Endothelial cell of umbilical vein (primary cell): Measurements from ENCODE around the gene MBIP. TPM values are rescaled to one million over a fixed set of nuclear protein-coding genes. Genes with fewer than 3 reads are reported as not detected.

Source experiments
- BruUV-seq: library from RNA; stranded (reverse); fragments of 400-500 nt; replicated peaks from 2 replicates; lab custom pipeline; 2021; lab: Mats Ljungman, UMichigan
- CTCF ChIA-PET: fragments of 300-600, 350-600 bp; sonication (Branson Sonifier 250); formaldehyde crosslinking; loops from one replicate; lab custom pipeline; 2021; ENCODE audit warnings: antibody characterized with exemption, inconsistent platforms; lab: Charles Lee
- POLR2A ChIA-PET: fragments of 300-600, 350-600 bp; sonication (Branson Sonifier 250); formaldehyde crosslinking; loops from one replicate; lab custom pipeline; 2021; ENCODE audit warnings: antibody characterized with exemption, inconsistent platforms; lab: Charles Lee
- DNase-seq: peaks from one replicate; pipeline ENCODE4 v3.0.0-alpha.2; 2011; ENCODE audit warnings: low read depth, low spot score
- FAIRE-seq: peaks from 2 replicates; lab custom pipeline; 2011; peaks lifted over from hg19 to GRCh38; lab: Jason Lieb, UNC
- H2AFZ ChIP-seq: 2 replicates; pipeline ENCODE4 v1.6.0; 2012; ENCODE audit warnings: low read depth, low read length, control low read depth, inconsistent platforms
- H3K27ac ChIP-seq: 2 replicates; pipeline ENCODE4 v1.5.1; 2011; ENCODE audit warnings: low read depth, mild to moderate bottlenecking, control low read depth, low read length, moderate library complexity; ENCODE audit not compliant: insufficient read depth
- H3K27me3 ChIP-seq, 2 experiments: 2 replicates each; pipeline versions ENCODE4 v1.6.0 to v1.6.1; 2011; ENCODE audit warnings: low read length in 2 of 2, mixed read lengths in 1 of 2; ENCODE audit not compliant: control insufficient read depth in 2 of 2, insufficient read depth in 2 of 2
- H3K36me3 ChIP-seq, 2 experiments: 2 replicates in 1 of 2; 3 replicates in 1 of 2; pipeline ENCODE4 v1.5.1; 2011; ENCODE audit warnings: low read length in 2 of 2, mild to moderate bottlenecking in 1 of 2, moderate library complexity in 1 of 2; ENCODE audit not compliant: control insufficient read depth in 2 of 2, insufficient read depth in 2 of 2; ENCODE audit errors: extremely low read depth in 1 of 2
- H3K4me1 ChIP-seq: 3 replicates; pipeline ENCODE4 v1.5.1; 2011; ENCODE audit warnings: mild to moderate bottlenecking, low read length; ENCODE audit not compliant: control insufficient read depth, insufficient read depth; ENCODE audit errors: extremely low read depth
- H3K4me2 ChIP-seq: 2 replicates; pipeline ENCODE4 v1.6.1; 2011; ENCODE audit warnings: low read length, control low read depth, mixed read lengths; ENCODE audit not compliant: insufficient read depth
- H3K4me3 ChIP-seq, 3 experiments: fragments of 200-600 bp in 1 of 3; sonication (generic), shearing (Covaris generic) in 1 of 3; replicated peaks in 1 of 3; 2 replicates each; pipeline ENCODE4 v1.5.1; 2011 to 2016; ENCODE audit warnings: control low read depth in 3 of 3, low read length in 3 of 3, mild to moderate bottlenecking in 2 of 3, inconsistent platforms in 1 of 3, low read depth in 1 of 3, moderate library complexity in 1 of 3; ENCODE audit not compliant: insufficient read depth in 1 of 3
- H3K79me2 ChIP-seq: 2 replicates; pipeline ENCODE4 v1.6.0; 2012; ENCODE audit warnings: low read length, inconsistent platforms; ENCODE audit not compliant: control insufficient read depth, insufficient read depth
- H3K9ac ChIP-seq: replicated peaks from 2 replicates; pipeline ENCODE3; 2011; ENCODE audit warnings: low read length, control low read depth; ENCODE audit not compliant: insufficient read depth; ENCODE audit errors: extremely low read depth
- H3K9me1 ChIP-seq: replicated peaks from 3 replicates; pipeline ENCODE4 v1.6.0; 2011; ENCODE audit warnings: mild to moderate bottlenecking, low read length; ENCODE audit not compliant: control insufficient read depth, insufficient read depth; ENCODE audit errors: extremely low read depth
- H3K9me3 ChIP-seq: replicated peaks from 2 replicates; pipeline ENCODE4 v1.5.1; 2012; ENCODE audit warnings: low read length, inconsistent platforms; ENCODE audit not compliant: control insufficient read depth, insufficient read depth
- H4K20me1 ChIP-seq: replicated peaks from 2 replicates; pipeline ENCODE3; 2011; ENCODE audit warnings: mild to moderate bottlenecking, low read length; ENCODE audit not compliant: control insufficient read depth, insufficient read depth; ENCODE audit errors: extremely low read depth
- CTCF ChIP-seq, 2 donors: IDR thresholded peaks; 1 replicate in 1 of 2; 2 replicates in 1 of 2; pipeline ENCODE4 v1.5.1; 2011; ENCODE audit warnings: low read length in 2 of 2, mild to moderate bottlenecking in 2 of 2, moderate library complexity in 2 of 2, control low read depth in 1 of 2, inconsistent platforms in 1 of 2, low read depth in 1 of 2; ENCODE audit not compliant: insufficient read depth in 1 of 2; ENCODE audit errors: extremely low read depth in 1 of 2
- EZH2 ChIP-seq: IDR thresholded peaks from 2 replicates; pipeline ENCODE4 v1.6.1; 2012; ENCODE audit warnings: borderline replicate concordance, low read depth, mild to moderate bottlenecking, moderate library complexity, low read length, inconsistent platforms; ENCODE audit not compliant: severe bottlenecking
- FOS ChIP-seq: IDR thresholded peaks from 2 replicates; pipeline ENCODE4 v1.6.1; 2011; ENCODE audit warnings: mild to moderate bottlenecking, low read length, moderate library complexity, borderline replicate concordance; ENCODE audit not compliant: insufficient read depth
- GATA2 ChIP-seq: IDR thresholded peaks from 2 replicates; pipeline ENCODE4 v1.7.0; 2011; ENCODE audit warnings: low read depth, mild to moderate bottlenecking, moderate library complexity, mixed read lengths, low read length; ENCODE audit not compliant: insufficient read length, insufficient read depth
- JUN ChIP-seq: IDR thresholded peaks from 2 replicates; pipeline ENCODE4 v1.6.1; 2011; ENCODE audit warnings: borderline replicate concordance, low read depth; ENCODE audit not compliant: insufficient read length, insufficient read depth
- MAX ChIP-seq: IDR thresholded peaks from 2 replicates; pipeline ENCODE4 v1.6.1; 2011; ENCODE audit not compliant: insufficient read depth, insufficient read length
- MYC ChIP-seq: IDR thresholded peaks from one replicate; pipeline ENCODE4 v1.6.1; 2011; ENCODE audit warnings: mild to moderate bottlenecking, low read depth, low read length
- POLR2A ChIP-seq: IDR thresholded peaks from 2 replicates; pipeline ENCODE4 v1.6.1; 2012; ENCODE audit warnings: low read depth, mild to moderate bottlenecking, control low read depth, low read length
- dilution Hi-C: fragments of 300-500 bp; cut with MboI; formaldehyde crosslinking; loops from one replicate; pipeline ENCODE4 v1.15.0; 2019; ENCODE audit warnings: low sequenced_read_pairs; ENCODE audit not compliant: extremely low pct_ligation_motif_present
- intact Hi-C: fragments of 100-400 bp; cut with micrococcal nuclease; formaldehyde crosslinking; loops from one replicate; pipeline ENCODE4 v1.10.0; 2022
- polyA plus RNA-seq, 4 experiments: library from polyadenylated mRNA; depleted of rRNA in 3 of 4; stranded (reverse) in 3 of 4; unstranded in 1 of 4; fragments of >200 nt; gene quantifications; 2 replicates each; pipeline versions ENCODE4 v1.2.1 to v1.2.3, GENCODE V29; 2011 to 2012; ENCODE audit warnings: missing spikeins in 1 of 4
- total RNA-seq: library from RNA; stranded (reverse); gene quantifications from 2 replicates; pipeline ENCODE4 v1.2.3, GENCODE V29; 2021

Gene MBIP
- total and polyA plus RNA-seq, 2 donors (not counting 3 experiments of a cell fraction or from before 2014, with no cell fraction given): 8.8 to 14.5 TPM

- no peaks in the 10 kb centered on the region for H3K36me3 ChIP-seq
- FAIRE-seq (no peak), DNase-seq (no peak)
- dilution Hi-C loops: no loop called here
- intact Hi-C loops: no loop called here
- TF ChIP-seq POLR2A (no peak), GATA2 (no peak), MYC (no peak)
- H3K79me2 ChIP-seq: no peaks in the 10 kb centered on the region
- H2AFZ ChIP-seq: no peak overlapping the region
- no peak overlapping the region for H3K9ac ChIP-seq
- ChIA-PET POLR2A (no interaction called here), CTCF (no interaction called here)
- H3K4me2 ChIP-seq: no peak overlapping the region
- H3K4me3 ChIP-seq: no peak overlapping the region
- peaks cover 0 to 4% of the 10 kb centered on the region in 2 experiments for H3K27me3 ChIP-seq
- H3K27ac ChIP-seq: no peak overlapping the region
- no peaks in the 10 kb centered on the region for H4K20me1 ChIP-seq
- no peaks in the 10 kb centered on the region for H3K9me3 ChIP-seq
- H3K9me1 ChIP-seq: no peaks in the 10 kb centered on the region
- H3K4me1 ChIP-seq: no peaks in the 10 kb centered on the region
- no TSS peak for BruUV-seq
Measured at GRCh38 chr14:36258241-36258640, 62.2 kb downstream of the MBIP start.

- no peak overlapping the region for H3K27ac ChIP-seq
- no peak for FAIRE-seq
- no peak overlapping the region for H3K9ac ChIP-seq
- no peak overlapping the region for H3K4me3 ChIP-seq
- H3K9me1 ChIP-seq: no peaks in the 10 kb centered on the region
- ChIA-PET POLR2A (no interaction called here), CTCF (no interaction called here)
- no peak for DNase-seq
- H3K4me2 ChIP-seq: no peak overlapping the region
- no peak overlapping the region for H2AFZ ChIP-seq
- intact Hi-C loops: no loop called here
- no peaks in the 10 kb centered on the region for H3K36me3 ChIP-seq
- BruUV-seq: no TSS peak
- dilution Hi-C loops: no loop called here
- no peaks in the 10 kb centered on the region for H3K9me3 ChIP-seq
- H3K27me3 ChIP-seq: peaks cover 0 to 4% of the 10 kb centered on the region in 2 experiments
- H3K79me2 ChIP-seq: no peaks in the 10 kb centered on the region
- H4K20me1 ChIP-seq: no peaks in the 10 kb centered on the region
- TF ChIP-seq FOS: no peak
- no peak for TF ChIP-seq CTCF (IDR thresholded peaks at IDR 0.05; ENCODE audit: extremely low read depth in 1 of 2, insufficient read depth in 1 of 2, low read depth in 1 of 2, low read length in 2 of 2)
- no peak for TF ChIP-seq EZH2
- TF ChIP-seq MAX: no peak
- TF ChIP-seq JUN: no peak
- H3K4me1 ChIP-seq: no peaks in the 10 kb centered on the region
Measured at GRCh38 chr14:36256126-36256801, 64.2 kb downstream of the MBIP start.
